Measurements from ENCODE around the gene KRT86. TPM values are rescaled to one million over a fixed set of nuclear protein-coding genes. Genes with fewer than 3 reads are reported as not detected.

KRT86 gene
- total and polyA plus RNA-seq, 3 donors from 2014 or later = 2.3 to 4.0 (median 3.2) TPM

DNA sequence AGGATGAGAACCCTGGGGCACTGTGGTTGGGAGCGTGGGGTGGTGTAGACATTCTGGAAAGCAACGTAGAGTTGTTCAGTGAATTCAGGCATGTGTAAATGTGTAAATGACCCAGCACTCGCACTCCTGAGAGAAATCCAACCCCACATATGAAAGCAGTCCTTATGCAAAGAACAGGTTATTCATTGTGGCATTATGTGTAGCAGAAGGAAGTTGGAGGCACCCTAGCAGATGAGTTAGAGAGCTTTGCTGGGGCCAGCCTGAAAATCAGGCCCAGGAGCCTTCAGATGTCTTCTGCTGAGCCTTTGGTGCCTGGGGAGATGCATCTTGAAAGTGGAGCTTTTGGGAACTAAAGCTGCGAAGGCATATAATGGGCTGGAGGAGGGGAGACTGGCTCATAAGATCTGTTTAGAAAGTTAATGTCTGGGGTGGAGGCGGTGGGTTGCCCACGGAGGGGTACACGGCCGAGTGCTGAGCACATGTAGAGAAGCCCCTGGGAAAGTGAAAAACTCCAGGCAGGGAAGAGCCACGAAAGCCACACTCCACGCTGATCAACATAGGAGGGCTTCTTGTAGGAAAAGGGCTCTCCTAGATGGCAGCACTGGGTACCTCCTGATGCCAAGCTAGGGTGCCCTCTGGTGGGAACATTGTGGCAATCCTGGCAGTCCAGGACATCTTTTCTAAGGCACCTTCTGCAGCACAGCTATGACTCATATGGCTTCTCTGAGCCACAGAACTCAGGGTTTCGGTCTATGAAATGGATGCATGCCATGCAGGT lies 52.8 kb downstream of the KRT86 start:
- WGBS, 2 donors = 59 to 64% methylated on average over 11 of the region's 11 CpGs

DNA sequence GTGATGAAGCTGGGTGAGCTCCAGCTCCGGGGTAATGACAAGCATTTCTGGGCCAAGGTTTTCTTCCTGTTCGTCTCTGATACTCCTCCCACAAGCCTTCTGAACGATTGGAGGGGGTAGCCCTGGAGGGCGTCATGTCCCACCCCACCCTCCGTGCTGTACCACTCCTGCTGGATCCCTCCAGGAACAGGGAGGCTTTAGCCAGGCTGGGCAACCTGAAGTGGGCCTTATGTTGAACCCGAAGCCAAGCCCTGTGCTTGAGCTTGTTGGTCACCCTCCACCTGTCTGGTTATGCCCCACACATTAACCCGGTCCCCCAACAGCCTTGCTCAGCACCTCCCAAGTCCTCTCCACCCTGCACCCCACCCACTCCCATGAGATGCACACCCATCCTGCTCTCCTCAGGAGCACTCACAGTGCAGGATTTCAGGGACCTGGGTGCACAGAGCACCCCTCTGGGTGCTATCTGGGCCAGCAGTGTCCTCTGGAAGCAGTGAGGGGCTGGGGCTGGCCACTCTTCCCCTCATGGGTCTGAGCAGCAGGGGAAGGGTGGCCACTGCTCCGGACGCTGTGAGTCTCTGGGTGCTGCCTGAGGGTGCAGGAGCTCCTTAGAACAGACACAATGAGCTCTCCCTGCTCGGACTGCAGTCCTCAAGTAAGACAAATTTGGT lies 53.5 kb downstream of the KRT86 start:
- H3K4me1 ChIP-seq = no peaks in the 10 kb centered on the region
- no peak overlapping the region for H3K27ac ChIP-seq
- no peaks in the 10 kb centered on the region for H3K36me3 ChIP-seq (ENCODE audit: low read depth, missing control alignments)
- 75 to 78% methylated on average over 8 to 10 of the region's 10 CpGs for WGBS, 2 donors
- H3K4me3 ChIP-seq = no peak overlapping the region
- TF ChIP-seq, protein P1, sequence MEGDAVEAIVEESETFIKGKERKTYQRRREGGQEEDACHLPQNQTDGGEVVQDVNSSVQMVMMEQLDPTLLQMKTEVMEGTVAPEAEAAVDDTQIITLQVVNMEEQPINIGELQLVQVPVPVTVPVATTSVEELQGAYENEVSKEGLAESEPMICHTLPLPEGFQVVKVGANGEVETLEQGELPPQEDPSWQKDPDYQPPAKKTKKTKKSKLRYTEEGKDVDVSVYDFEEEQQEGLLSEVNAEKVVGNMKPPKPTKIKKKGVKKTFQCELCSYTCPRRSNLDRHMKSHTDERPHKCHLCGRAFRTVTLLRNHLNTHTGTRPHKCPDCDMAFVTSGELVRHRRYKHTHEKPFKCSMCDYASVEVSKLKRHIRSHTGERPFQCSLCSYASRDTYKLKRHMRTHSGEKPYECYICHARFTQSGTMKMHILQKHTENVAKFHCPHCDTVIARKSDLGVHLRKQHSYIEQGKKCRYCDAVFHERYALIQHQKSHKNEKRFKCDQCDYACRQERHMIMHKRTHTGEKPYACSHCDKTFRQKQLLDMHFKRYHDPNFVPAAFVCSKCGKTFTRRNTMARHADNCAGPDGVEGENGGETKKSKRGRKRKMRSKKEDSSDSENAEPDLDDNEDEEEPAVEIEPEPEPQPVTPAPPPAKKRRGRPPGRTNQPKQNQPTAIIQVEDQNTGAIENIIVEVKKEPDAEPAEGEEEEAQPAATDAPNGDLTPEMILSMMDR (IDR thresholded peaks at IDR 0.05) = no peak
- no peak for TF ChIP-seq POLR2A (IDR thresholded peaks at IDR 0.05)
- H3K9me3 ChIP-seq = no peaks in the 10 kb centered on the region
- no peak for DNase-seq
- H3K27me3 ChIP-seq = no peaks in the 10 kb centered on the region
- intact Hi-C loops (cut with DNase I; ENCODE audit: low total_unique reads) = loop anchor here (5.0 kb wide), 1 partner anchor 176 kb away; no protein-coding TSS in a partner anchor

More for the DNA sequence above, 52.8 kb downstream of the KRT86 start:
- Histone ChIP-seq H3K4me3 (no peak overlapping the region), H3K9me3 (no peaks in the 10 kb centered on the region), H3K4me1 (no peaks in the 10 kb centered on the region), H3K36me3 (ENCODE audit: low read depth, missing control alignments) (no peaks in the 10 kb centered on the region), H3K27ac (no peak overlapping the region), H3K27me3 (no peaks in the 10 kb centered on the region)
- TF ChIP-seq POLR2A (IDR thresholded peaks at IDR 0.05) = no peak
- TF ChIP-seq, protein P1 (IDR thresholded peaks at IDR 0.05) = peak in 2 of 3 experiments; percentile 46 to 57
- intact Hi-C loops (cut with DNase I; ENCODE audit: low total_unique reads) = loop anchor here (5.0 kb wide), 1 partner anchor 175 kb away; no protein-coding TSS in a partner anchor
- peak; percentile 83 for DNase-seq

DNA sequence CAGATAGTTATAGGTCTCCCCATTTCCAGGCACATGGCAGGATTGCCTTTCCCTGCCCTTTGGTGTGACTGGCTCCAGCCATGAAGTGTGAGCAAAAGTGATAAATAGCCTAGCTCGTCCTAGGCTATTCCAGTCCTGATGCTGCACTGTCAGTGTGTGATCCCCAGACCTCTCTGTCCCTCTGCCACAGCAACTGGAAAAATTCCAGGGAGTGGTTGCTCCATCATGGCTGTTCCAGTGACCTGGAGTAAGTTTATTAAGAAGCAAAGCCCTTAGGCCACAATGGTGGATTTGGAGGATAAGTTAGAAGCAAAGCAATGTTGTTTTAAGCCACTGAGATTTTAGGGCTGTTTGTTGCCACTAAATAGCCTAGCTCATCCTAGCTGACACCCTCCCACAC lies 56.6 kb downstream of the KRT86 start:
- WGBS, 2 donors = 80 to 91% methylated on average over 1 of the region's 1 CpG
- H3K27ac ChIP-seq = no peak overlapping the region
- no peak for TF ChIP-seq POLR2A (IDR thresholded peaks at IDR 0.05)
- TF ChIP-seq, protein P1 (IDR thresholded peaks at IDR 0.05) = no peak
- H3K36me3 ChIP-seq (ENCODE audit: low read depth, missing control alignments) = no peaks in the 10 kb centered on the region
- H3K4me3 ChIP-seq = no peak overlapping the region
- no peak for DNase-seq
- no peaks in the 10 kb centered on the region for H3K9me3 ChIP-seq
- H3K27me3 ChIP-seq = no peaks in the 10 kb centered on the region
- intact Hi-C loops (cut with DNase I; ENCODE audit: low total_unique reads) = no loop called here
- H3K4me1 ChIP-seq = no peaks in the 10 kb centered on the region

DNA sequence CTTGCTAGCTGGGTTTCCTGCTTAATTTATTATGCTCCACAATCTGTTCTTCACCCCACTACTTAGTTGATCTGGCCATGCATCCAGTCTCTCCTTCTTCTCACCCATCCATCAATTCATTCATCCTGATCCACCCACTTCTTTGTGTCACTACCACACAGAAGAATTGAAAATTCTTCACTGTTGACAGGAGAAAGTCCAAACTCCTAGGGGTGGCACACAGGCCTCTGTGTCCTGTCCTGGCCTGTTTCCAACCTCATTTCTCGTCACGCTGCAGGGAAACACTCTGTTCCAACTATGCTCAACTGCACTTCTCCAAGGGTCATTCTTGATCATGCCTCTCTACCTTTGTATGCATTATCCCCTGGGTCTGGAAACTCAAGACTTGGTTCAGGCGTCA lies 57.4 kb downstream of the KRT86 start:
- Histone ChIP-seq H3K4me3 (no peak overlapping the region), H3K27me3 (no peaks in the 10 kb centered on the region), H3K36me3 (ENCODE audit: low read depth, missing control alignments) (no peaks in the 10 kb centered on the region), H3K4me1 (no peaks in the 10 kb centered on the region), H3K27ac (no peak overlapping the region), H3K9me3 (no peaks in the 10 kb centered on the region)
- WGBS, 2 donors = 85 to 90% methylated on average over 3 of the region's 3 CpGs
- TF ChIP-seq, protein P1 (IDR thresholded peaks at IDR 0.05) = no peak
- TF ChIP-seq POLR2A (IDR thresholded peaks at IDR 0.05) = no peak
- intact Hi-C loops (cut with DNase I; ENCODE audit: low total_unique reads) = no loop called here
- no peak for DNase-seq
